ENCODE measurements around the gene TENM4. TPM values are rescaled to one million over a fixed set of nuclear protein-coding genes. Genes with fewer than 3 reads are reported as not detected.

The TENM4 gene
- total RNA-seq, 4 donors from 2014 or later: 7.7 to 39.3 (median 16.1) TPM

DNA sequence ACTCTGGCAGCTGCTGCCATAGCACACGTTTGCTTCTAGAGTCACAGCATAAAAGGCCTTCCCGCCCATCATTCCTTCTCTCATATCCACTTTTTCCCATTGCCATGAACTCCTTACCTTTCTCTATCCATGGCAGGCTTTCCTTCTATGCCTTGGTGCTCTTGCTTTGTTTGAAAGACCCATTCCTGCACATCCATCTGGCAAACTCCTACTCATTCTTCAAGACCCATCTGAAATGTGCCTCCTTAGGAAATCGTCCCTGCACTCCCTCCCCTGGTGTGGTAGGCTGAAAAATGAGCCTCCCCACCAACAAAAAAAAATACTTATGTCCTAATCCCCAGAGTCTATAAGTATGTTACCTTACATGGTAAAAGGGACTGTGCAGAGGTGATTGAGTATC lies 100.3 kb downstream of the TENM4 start:
- 71 to 77% methylated on average over 3 of the region's 3 CpGs for WGBS, 2 donors
- DNase-seq: no peak
- intact Hi-C loops (cut with DNase I): no loop called here
- no peak for TF ChIP-seq POLR2A (IDR thresholded peaks at IDR 0.05)
- H3K9me3 ChIP-seq: no peaks in the 10 kb centered on the region
- no peak overlapping the region for H3K4me3 ChIP-seq
- no peak overlapping the region for H3K27ac ChIP-seq
- H3K27me3 ChIP-seq: no peaks in the 10 kb centered on the region
- H3K36me3 ChIP-seq: no peaks in the 10 kb centered on the region
- no peaks in the 10 kb centered on the region for H3K4me1 ChIP-seq

DNA sequence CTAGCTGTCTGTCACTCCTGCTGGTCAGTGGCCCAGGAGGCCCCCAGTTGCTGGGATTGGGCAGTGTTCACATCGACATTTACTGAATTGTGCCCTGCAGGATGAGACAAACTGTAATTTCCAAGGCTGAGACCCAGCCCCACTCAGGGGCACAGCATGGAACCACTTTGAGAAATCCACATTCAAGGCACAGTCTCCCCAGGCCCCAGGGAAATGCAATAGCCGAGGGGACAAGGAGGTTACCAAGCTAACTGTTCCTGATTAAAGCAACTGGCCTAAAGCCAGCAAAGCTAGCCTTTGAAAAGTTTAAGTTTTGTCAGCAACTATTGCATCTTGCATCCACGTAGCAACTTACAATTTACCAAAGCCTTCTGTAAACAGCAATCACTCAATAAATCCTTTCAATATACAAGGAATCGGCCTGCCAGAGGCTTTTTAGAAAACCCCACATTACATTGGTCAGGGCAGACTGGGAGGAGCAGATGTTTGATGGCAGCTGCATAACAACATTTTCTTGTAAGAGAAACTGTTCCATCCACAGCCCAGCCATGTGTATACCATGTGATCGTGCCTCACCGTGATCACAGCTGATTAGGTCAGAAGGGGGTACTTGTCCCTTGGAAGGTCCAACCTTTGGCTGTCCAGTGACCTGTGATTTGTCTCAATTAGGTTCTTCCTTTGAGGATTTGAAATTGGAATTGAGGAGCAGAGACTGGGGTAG lies 103.9 kb downstream of the TENM4 start:
- intact Hi-C loops (cut with DNase I): no loop called here
- 47 to 67% methylated on average over 5 to 6 of the region's 6 CpGs for WGBS, 2 donors

DNA sequence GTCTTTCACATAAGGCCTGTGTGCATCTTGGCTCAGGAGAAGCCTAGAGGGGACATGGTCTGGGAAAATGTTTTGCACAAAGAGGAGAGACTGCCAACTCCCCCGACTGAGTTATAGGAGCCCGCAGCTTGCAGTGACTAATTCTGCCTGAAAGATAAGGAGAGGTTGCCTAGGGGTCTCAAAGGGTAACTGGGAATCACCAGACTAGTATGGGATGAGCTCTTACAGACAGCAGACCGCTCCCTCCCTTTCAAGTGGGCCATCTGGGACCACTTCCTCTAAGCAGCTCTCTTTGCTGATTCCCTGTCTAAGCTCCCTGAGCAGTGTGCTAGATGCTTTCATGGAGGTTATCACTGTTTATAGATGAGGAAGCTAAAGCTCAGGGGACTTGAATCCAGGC lies 105.1 kb downstream of the TENM4 start:
- no peak overlapping the region for H3K27ac ChIP-seq
- intact Hi-C loops (cut with DNase I): no loop called here
- 66% methylated on average over 3 of the region's 3 CpGs; no CpG with 5 or more reads in 1 of the 2 donors for WGBS, 2 donors
- no peak for DNase-seq
- H3K4me3 ChIP-seq: no peak overlapping the region
- no peaks in the 10 kb centered on the region for H3K36me3 ChIP-seq
- no peaks in the 10 kb centered on the region for H3K27me3 ChIP-seq
- no peak for TF ChIP-seq POLR2A (IDR thresholded peaks at IDR 0.05)
- TF ChIP-seq, protein P1, sequence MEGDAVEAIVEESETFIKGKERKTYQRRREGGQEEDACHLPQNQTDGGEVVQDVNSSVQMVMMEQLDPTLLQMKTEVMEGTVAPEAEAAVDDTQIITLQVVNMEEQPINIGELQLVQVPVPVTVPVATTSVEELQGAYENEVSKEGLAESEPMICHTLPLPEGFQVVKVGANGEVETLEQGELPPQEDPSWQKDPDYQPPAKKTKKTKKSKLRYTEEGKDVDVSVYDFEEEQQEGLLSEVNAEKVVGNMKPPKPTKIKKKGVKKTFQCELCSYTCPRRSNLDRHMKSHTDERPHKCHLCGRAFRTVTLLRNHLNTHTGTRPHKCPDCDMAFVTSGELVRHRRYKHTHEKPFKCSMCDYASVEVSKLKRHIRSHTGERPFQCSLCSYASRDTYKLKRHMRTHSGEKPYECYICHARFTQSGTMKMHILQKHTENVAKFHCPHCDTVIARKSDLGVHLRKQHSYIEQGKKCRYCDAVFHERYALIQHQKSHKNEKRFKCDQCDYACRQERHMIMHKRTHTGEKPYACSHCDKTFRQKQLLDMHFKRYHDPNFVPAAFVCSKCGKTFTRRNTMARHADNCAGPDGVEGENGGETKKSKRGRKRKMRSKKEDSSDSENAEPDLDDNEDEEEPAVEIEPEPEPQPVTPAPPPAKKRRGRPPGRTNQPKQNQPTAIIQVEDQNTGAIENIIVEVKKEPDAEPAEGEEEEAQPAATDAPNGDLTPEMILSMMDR (IDR thresholded peaks at IDR 0.05): no peak
- H3K9me3 ChIP-seq: no peaks in the 10 kb centered on the region
- H3K4me1 ChIP-seq: peaks cover 0 to 3% (median 0%) of the 10 kb centered on the region in 3 donors

More for the DNA sequence above, 103.9 kb downstream of the TENM4 start:
- Histone ChIP-seq H3K27me3 (no peaks in the 10 kb centered on the region), H3K4me3 (no peak overlapping the region), H3K36me3 (no peaks in the 10 kb centered on the region), H3K9me3 (no peaks in the 10 kb centered on the region), H3K27ac (no peak overlapping the region), H3K4me1 (no peaks in the 10 kb centered on the region)
- TF ChIP-seq, protein P1 (IDR thresholded peaks at IDR 0.05): no peak
- no peak for TF ChIP-seq POLR2A (IDR thresholded peaks at IDR 0.05)
- no peak for DNase-seq

DNA sequence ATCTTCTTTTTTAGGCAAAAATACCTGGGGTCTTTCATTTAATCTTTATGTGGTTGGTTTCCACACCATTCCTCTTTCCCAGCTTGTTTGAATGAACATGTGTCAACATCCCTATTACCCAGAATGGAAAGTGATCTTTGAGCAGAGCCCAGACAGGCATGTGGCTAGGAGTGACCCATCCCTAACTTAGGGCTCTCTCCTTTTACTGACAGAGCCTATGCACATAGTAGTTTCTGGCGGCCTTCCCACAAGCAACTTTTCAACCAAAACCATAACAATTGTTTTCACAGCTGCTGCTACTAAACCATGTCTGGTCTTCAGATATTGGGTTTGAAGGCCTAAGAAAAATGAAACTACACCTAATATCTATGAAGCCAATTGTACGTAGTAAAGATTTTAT lies 107.5 kb downstream of the TENM4 start:
- no peaks in the 10 kb centered on the region for H3K36me3 ChIP-seq
- WGBS, 2 donors: 91 to 96% methylated on average over 2 of the region's 2 CpGs
- H3K9me3 ChIP-seq: no peaks in the 10 kb centered on the region
- DNase-seq: no peak
- peaks cover 0 to 13% (median 10%) of the 10 kb centered on the region in 3 donors for H3K4me1 ChIP-seq
- no peak overlapping the region for H3K27ac ChIP-seq
- H3K27me3 ChIP-seq: no peaks in the 10 kb centered on the region
- no peak overlapping the region for H3K4me3 ChIP-seq
- intact Hi-C loops (cut with DNase I): no loop called here
- TF ChIP-seq, protein P1 (IDR thresholded peaks at IDR 0.05): no peak
- no peak for TF ChIP-seq POLR2A (IDR thresholded peaks at IDR 0.05)

DNA sequence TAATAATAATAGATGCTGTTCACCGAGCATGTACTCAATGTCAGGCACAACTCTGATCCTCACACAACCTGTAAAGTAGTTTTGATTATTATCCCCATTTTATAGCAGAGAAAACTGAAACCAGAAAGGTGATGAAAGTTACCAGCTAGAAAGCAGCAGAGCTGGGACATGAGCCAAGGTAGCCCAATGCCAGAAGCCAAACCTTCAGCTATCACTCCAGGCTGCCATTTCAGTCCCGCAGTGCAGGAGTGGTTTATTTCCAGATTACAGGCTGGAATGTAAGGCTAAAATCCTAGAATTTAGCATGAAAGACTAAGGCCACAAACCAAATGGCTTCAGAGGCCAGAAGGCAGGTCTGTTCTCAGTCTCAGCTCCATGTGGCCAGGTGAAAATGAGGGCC lies 108.8 kb downstream of the TENM4 start:
- WGBS, 2 donors: 45 to 63% methylated on average over 2 of the region's 2 CpGs

DNA sequence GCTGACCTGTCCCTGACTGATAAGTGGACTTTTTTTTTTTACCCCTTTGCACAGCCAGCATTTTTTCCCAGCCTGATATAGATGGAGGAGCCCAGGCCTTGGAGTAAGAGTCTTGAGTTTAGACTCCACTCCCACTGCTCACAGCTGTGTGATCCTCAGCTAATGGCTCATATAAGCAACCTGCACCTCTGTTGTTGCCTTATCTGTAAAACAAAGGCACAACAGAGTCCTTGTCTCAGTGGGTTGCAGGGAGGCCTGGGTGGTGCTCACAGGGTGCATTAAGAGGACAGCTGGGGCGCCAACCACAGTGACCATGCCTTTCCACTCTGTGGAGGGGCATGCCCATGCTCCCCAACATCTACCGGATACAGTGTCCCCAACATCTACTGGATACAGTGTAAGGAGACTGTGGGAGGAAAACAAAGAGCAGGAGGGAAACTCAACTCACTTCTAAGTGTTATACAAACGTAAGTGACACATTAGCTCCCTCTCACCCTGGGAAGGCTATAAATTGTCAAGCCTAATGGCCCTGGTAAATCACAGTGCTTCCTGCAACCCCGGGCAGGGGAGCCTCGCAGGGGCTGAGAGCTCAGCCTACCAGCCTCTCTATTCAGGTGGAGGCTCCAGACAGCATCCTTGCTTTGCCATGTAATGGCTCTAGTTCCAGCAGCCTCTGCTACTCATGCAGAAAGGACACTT lies 109.5 kb downstream of the TENM4 start:
- no peaks in the 10 kb centered on the region for H3K36me3 ChIP-seq
- H3K9me3 ChIP-seq: no peaks in the 10 kb centered on the region
- no peaks in the 10 kb centered on the region for H3K27me3 ChIP-seq
- WGBS, 2 donors: 61% methylated on average over 3 of the region's 5 CpGs; no CpG with 5 or more reads in 1 of the 2 donors
- TF ChIP-seq, protein P1 (IDR thresholded peaks at IDR 0.05): no peak
- TF ChIP-seq POLR2A (IDR thresholded peaks at IDR 0.05): no peak
- H3K27ac ChIP-seq: no peak overlapping the region
- peaks cover 0 to 13% (median 10%) of the 10 kb centered on the region in 3 donors for H3K4me1 ChIP-seq
- no peak overlapping the region for H3K4me3 ChIP-seq
- intact Hi-C loops (cut with DNase I): no loop called here
- no peak for DNase-seq

More for the DNA sequence above, 108.8 kb downstream of the TENM4 start:
- intact Hi-C loops (cut with DNase I): no loop called here
- Histone ChIP-seq H3K9me3 (no peaks in the 10 kb centered on the region), H3K27me3 (no peaks in the 10 kb centered on the region), H3K27ac (no peak overlapping the region), H3K4me1 (peaks cover 0 to 13% (median 10%) of the 10 kb centered on the region in 3 donors), H3K36me3 (no peaks in the 10 kb centered on the region), H3K4me3 (no peak overlapping the region)
- no peak for TF ChIP-seq POLR2A (IDR thresholded peaks at IDR 0.05)
- DNase-seq: no peak
